Sigmoid colon (tissue), 7 donors: ENCODE results near the gene HOXA10. TPM values are rescaled to one million over a fixed set of nuclear protein-coding genes. Genes with fewer than 3 reads are reported as not detected.

Experiments
- DNase-seq: peaks from one replicate; pipeline ENCODE4 v3.0.0-alpha.2; 2019
- H3K27ac ChIP-seq, 4 donors: fragments of 200-600 bp; sonication (generic); one replicate each; pipeline ENCODE4 v1.5.1; 2016 to 2019; ENCODE audit warnings: mild to moderate bottlenecking in 1 of 4
- H3K27me3 ChIP-seq, 3 donors: fragments of 200-600 bp; sonication (generic); one replicate each; pipeline ENCODE4 v1.5.1; 2019; ENCODE audit warnings: mild to moderate bottlenecking in 1 of 3
- H3K36me3 ChIP-seq, 4 donors: fragments of 200-600 bp; sonication (generic); one replicate each; pipeline ENCODE4 v1.5.1; 2016 to 2019
- H3K4me1 ChIP-seq, 4 donors: fragments of 200-600 bp; sonication (generic); one replicate each; pipeline ENCODE4 v1.5.1; 2017 to 2019
- H3K4me3 ChIP-seq, 4 donors: fragments of 200-600 bp; sonication (generic); one replicate each; pipeline ENCODE4 v1.5.1; 2017 to 2019; ENCODE audit warnings: mild to moderate bottlenecking in 2 of 4, moderate library complexity in 1 of 4
- H3K9me3 ChIP-seq, 4 donors: fragments of 200-600 bp in 3 of 4; sonication (generic) in 3 of 4; one replicate each; pipeline versions ENCODE4 v1.5.1 to v1.6.1; 2013 to 2019
- CTCF ChIP-seq, 4 experiments: fragments of 450-650 bp in 3 of 4; fragments of 200-600 bp in 1 of 4; IDR thresholded peaks; one replicate each; pipeline ENCODE4 v1.5.1; 2016 to 2019; ENCODE audit warnings: antibody characterized with exemption in 4 of 4, mild to moderate bottlenecking in 3 of 4, moderate library complexity in 2 of 4
- EP300 ChIP-seq, 4 donors: sonication (generic); formaldehyde crosslinking; IDR thresholded peaks; one replicate each; pipeline ENCODE4 v1.6.1; 2017; ENCODE audit warnings: antibody characterized with exemption in 4 of 4
- POLR2A ChIP-seq, 2 donors: fragments of 450-650 bp; IDR thresholded peaks; one replicate each; pipeline ENCODE4 v1.6.1; 2016; ENCODE audit warnings: antibody characterized with exemption in 2 of 2, mild to moderate bottlenecking in 2 of 2, moderate library complexity in 2 of 2
- POLR2AphosphoS5 ChIP-seq, 4 donors: sonication (generic); formaldehyde crosslinking; IDR thresholded peaks; one replicate each; pipeline ENCODE4 v1.6.1; 2017; ENCODE audit warnings: antibody characterized with exemption in 4 of 4
- WGBS, 2 donors: extraction: QIAGEN DNeasy Blood & Tissue Kit; methylation state at CpG; one replicate each; pipeline ENCODE4 v1.1.7; 2013; 5-methylcytosine and 5-hydroxymethylcytosine counted together
- intact Hi-C: fragments of 100-400 bp; cut with DNase I; formaldehyde crosslinking; loops from one replicate; pipeline ENCODE4 v1.15.1; 2023
- polyA plus RNA-seq, 3 donors: library from polyadenylated mRNA; stranded (reverse); fragments of 200-250 nt; gene quantifications; one replicate each; pipeline ENCODE4 v1.2.3, GENCODE V29; 2013
- total RNA-seq, 4 donors: library from RNA; depleted of rRNA; stranded (reverse); fragments of >200 nt; gene quantifications; one replicate each; pipeline ENCODE4 v1.1.0, GENCODE V29; 2016
- donor health status: healthy with polysubstance abuse.
- donor health status: Bipolar disorder and iron deficiency.
- donor health status: healthy.

HOXA10 gene
- total RNA-seq (10 to 100 TPM; 55.1 to 64.0 (median 59.5) TPM), polyA plus RNA-seq (10 to 100 TPM; 22.2 to 25.0 (median 22.8) TPM)

- DNase-seq, result peak; percentile 88
- Histone ChIP-seq H3K27ac (peak within 1 kb of the TSS in 3 of 4 donors; percentile 97 to 98 (median 98)), H3K36me3 (no peaks in the 10 kb centered on the region), H3K27me3 (no peaks in the 10 kb centered on the region), H3K4me3 (peak within 1 kb of the TSS; percentile 47 to 85 (median 82)), H3K4me1 (peaks cover 0 to 31% (median 17%) of the 10 kb centered on the region in 4 donors), H3K9me3 (no peaks in the 10 kb centered on the region)
- 1 to 4% methylated on average over 82 of the region's 82 CpGs for WGBS, 2 donors
- intact Hi-C loops, result no loop called here
- TF ChIP-seq EP300 (IDR thresholded peaks at IDR 0.05), result no peak
- no peak for TF ChIP-seq CTCF (IDR thresholded peaks at IDR 0.05)
- TF ChIP-seq POLR2AphosphoS5 (IDR thresholded peaks at IDR 0.05), result peak; percentile 45 to 75 (median 66)
- peak; percentile 33 to 52 for TF ChIP-seq POLR2A (IDR thresholded peaks at IDR 0.05)
These were observed at the start of gene HOXA10 for GRCh38 chr7:27173956-27174873. TSS of gene HOXA10 (minus strand) at chr7:27174320. CDS start at chr7:27174306, 14 bp downstream.

GRCh38 chr7:27221201-27221797 is 47.2 kb upstream of the HOXA10 start:
- no peaks in the 10 kb centered on the region for H3K9me3 ChIP-seq
- intact Hi-C loops, result no loop called here
- peaks cover 0 to 11% (median 2%) of the 10 kb centered on the region in 4 donors for H3K4me1 ChIP-seq
- no peaks in the 10 kb centered on the region for H3K36me3 ChIP-seq
- DNase-seq, result no peak
- H3K27ac ChIP-seq, result no peak overlapping the region
- TF ChIP-seq CTCF (IDR thresholded peaks at IDR 0.05) (no peak), EP300 (IDR thresholded peaks at IDR 0.05) (no peak), POLR2AphosphoS5 (IDR thresholded peaks at IDR 0.05) (no peak), POLR2A (IDR thresholded peaks at IDR 0.05) (no peak)
- peaks cover 13 to 83% (median 47%) of the 10 kb centered on the region in 3 donors for H3K27me3 ChIP-seq
- no peak overlapping the region for H3K4me3 ChIP-seq
- 89 to 93% methylated on average over 3 of the region's 3 CpGs for WGBS, 2 donors

GRCh38 chr7:27220440-27220955 is 46.4 kb upstream of the HOXA10 start:
- Histone ChIP-seq H3K27me3 (peaks cover 11 to 75% (median 41%) of the 10 kb centered on the region in 3 donors), H3K4me3 (no peak overlapping the region), H3K36me3 (no peaks in the 10 kb centered on the region), H3K4me1 (peaks cover 0 to 7% (median 2%) of the 10 kb centered on the region in 4 donors), H3K27ac (no peak overlapping the region), H3K9me3 (no peaks in the 10 kb centered on the region)
- no peak for DNase-seq
- WGBS, 2 donors, result 31 to 69% methylated on average over 45 of the region's 45 CpGs
- TF ChIP-seq POLR2AphosphoS5 (IDR thresholded peaks at IDR 0.05) (no peak), EP300 (IDR thresholded peaks at IDR 0.05) (no peak)
- intact Hi-C loops, result no loop called here

- no peaks in the 10 kb centered on the region for H3K36me3 ChIP-seq
- intact Hi-C loops, result no loop called here
- H3K9me3 ChIP-seq, result no peaks in the 10 kb centered on the region
- peaks cover 0 to under 1% (median 0%) of the 10 kb centered on the region in 4 donors for H3K4me1 ChIP-seq
- DNase-seq, result no peak
- no peak for TF ChIP-seq POLR2A (IDR thresholded peaks at IDR 0.05)
- TF ChIP-seq CTCF (IDR thresholded peaks at IDR 0.05), result no peak
- TF ChIP-seq POLR2AphosphoS5 (IDR thresholded peaks at IDR 0.05), result no peak
- no peak for TF ChIP-seq EP300 (IDR thresholded peaks at IDR 0.05)
- H3K4me3 ChIP-seq, result no peak overlapping the region
- WGBS, 2 donors, result 83 to 92% methylated on average over 4 of the region's 4 CpGs
- peaks cover 5 to 68% (median 34%) of the 10 kb centered on the region in 3 donors for H3K27me3 ChIP-seq
- H3K27ac ChIP-seq, result no peak overlapping the region
These were observed 45.7 kb upstream of the HOXA10 start for GRCh38 chr7:27219821-27220220.

- Histone ChIP-seq H3K4me1 (peaks cover 0 to 4% (median 0%) of the 10 kb centered on the region in 4 donors), H3K9me3 (no peaks in the 10 kb centered on the region), H3K27me3 (peaks cover 5 to 65% (median 31%) of the 10 kb centered on the region in 3 donors), H3K4me3 (no peak overlapping the region), H3K27ac (no peak overlapping the region), H3K36me3 (no peaks in the 10 kb centered on the region)
- intact Hi-C loops, result no loop called here
- TF ChIP-seq CTCF (IDR thresholded peaks at IDR 0.05) (no peak), POLR2AphosphoS5 (IDR thresholded peaks at IDR 0.05) (no peak), POLR2A (IDR thresholded peaks at IDR 0.05) (no peak), EP300 (IDR thresholded peaks at IDR 0.05) (no peak)
- DNase-seq, result no peak
These were observed 43.8 kb upstream of the HOXA10 start for GRCh38 chr7:27217951-27218350.
